Mesangial cell (primary cell): ENCODE measurements around the gene CHERP. TPM values are rescaled to one million over a fixed set of nuclear protein-coding genes. Genes with fewer than 3 reads are reported as not detected.

Experiments used
- total RNA-seq: library from RNA; depleted of rRNA; stranded (reverse); fragments of >200 nt; gene quantifications from 2 replicates; pipeline ENCODE4 v1.2.3, GENCODE V29; 2015

CHERP gene, protein sequence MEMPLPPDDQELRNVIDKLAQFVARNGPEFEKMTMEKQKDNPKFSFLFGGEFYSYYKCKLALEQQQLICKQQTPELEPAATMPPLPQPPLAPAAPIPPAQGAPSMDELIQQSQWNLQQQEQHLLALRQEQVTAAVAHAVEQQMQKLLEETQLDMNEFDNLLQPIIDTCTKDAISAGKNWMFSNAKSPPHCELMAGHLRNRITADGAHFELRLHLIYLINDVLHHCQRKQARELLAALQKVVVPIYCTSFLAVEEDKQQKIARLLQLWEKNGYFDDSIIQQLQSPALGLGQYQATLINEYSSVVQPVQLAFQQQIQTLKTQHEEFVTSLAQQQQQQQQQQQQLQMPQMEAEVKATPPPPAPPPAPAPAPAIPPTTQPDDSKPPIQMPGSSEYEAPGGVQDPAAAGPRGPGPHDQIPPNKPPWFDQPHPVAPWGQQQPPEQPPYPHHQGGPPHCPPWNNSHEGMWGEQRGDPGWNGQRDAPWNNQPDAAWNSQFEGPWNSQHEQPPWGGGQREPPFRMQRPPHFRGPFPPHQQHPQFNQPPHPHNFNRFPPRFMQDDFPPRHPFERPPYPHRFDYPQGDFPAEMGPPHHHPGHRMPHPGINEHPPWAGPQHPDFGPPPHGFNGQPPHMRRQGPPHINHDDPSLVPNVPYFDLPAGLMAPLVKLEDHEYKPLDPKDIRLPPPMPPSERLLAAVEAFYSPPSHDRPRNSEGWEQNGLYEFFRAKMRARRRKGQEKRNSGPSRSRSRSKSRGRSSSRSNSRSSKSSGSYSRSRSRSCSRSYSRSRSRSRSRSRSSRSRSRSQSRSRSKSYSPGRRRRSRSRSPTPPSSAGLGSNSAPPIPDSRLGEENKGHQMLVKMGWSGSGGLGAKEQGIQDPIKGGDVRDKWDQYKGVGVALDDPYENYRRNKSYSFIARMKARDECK
- 11.7 and 12.3 TPM in 2 replicates for total RNA-seq

DNA sequence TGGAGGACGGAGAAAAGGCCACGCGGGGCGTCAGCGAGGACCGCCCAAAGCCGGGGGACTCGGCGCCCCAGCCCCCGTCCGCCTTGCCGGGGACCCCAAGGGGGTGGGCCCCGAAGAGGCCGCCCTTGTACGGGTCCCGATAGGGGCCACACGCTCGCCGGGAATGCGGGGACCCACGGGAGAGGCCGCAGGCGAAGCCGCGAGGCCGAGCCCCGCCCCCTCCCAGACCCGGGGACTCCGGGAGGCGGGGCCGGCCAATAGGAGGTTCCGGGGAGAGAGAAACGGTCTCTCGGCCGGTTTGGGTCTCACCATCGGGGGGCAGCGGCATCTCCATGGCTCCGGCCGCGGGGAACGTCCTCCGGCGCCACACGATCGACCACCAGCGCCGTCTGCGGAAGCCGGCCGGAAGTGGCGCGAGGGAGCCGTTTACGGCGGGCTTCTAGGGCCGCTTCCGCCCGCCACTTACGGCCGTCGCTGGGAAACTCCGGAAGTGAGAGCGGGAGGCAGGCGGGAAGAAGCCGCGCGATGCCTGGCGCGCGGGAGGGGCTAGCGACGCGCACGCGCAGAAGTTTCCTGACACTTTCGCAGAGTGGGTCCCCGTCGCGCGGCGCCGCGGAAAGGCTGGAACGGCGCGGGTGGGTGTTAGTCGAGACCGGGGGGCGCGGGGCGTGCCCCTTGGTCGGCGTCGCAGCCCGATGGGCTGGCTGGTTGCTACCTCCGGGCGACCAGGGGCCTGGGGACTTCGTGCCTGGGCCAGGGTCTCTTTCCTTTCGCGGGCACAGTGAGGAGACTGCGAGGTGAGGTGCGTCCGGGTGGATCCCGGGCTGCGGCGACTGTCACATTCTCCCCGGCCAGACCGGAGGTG, at the start of gene CHERP:
Gene CHERP (minus strand): TSS at position 393 of the 865 bp plus-strand sequence. CDS start 59 bp downstream, at position 334.

DNA sequence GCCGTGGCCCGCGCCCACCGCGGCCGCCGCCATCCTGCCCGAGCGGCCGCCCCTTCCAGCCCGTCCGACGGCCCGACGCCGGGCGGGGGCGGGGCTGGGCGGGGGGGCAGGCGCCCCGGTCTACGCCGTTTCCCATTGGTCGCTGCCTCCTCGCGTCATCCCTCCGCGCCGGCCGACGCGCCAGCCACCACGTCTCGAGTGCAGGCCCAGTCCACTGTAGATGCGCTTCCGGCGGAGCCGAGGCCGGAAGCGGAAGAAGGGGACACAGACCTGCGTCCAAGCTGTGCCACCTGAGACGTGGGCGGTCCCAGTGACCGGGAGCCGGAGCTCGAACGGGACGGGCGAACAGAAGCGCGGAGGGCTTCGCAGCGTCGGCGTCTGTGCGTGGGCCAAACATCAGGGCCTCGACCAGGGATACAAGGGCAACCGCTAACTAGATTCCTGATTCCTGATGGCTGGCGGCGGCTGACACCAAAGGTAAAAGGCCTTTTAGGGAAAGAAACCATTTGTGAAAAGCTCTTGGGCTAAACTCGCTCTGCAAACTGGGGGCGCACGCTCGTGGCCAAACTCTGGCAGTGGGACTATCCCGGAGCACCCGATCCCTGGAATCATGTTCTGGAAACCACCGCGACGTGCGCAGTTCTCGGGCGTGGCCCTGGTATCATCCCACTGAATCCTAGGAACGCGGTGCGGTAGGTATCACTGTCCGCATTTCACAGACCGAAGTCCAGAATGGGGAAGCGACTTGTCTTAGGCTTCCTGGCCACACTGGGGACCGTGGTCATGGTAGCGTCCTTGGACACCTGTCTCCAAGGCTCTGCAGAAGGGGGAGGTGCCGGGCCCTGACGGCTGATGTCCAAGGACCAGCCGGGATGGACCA, 30.3 kb upstream of the CHERP start, which contains the start of gene SLC35E1:
Gene SLC35E1 (minus strand): TSS at position 84 of the 880 bp plus-strand sequence. CDS start 51 bp downstream, at position 33.

DNA sequence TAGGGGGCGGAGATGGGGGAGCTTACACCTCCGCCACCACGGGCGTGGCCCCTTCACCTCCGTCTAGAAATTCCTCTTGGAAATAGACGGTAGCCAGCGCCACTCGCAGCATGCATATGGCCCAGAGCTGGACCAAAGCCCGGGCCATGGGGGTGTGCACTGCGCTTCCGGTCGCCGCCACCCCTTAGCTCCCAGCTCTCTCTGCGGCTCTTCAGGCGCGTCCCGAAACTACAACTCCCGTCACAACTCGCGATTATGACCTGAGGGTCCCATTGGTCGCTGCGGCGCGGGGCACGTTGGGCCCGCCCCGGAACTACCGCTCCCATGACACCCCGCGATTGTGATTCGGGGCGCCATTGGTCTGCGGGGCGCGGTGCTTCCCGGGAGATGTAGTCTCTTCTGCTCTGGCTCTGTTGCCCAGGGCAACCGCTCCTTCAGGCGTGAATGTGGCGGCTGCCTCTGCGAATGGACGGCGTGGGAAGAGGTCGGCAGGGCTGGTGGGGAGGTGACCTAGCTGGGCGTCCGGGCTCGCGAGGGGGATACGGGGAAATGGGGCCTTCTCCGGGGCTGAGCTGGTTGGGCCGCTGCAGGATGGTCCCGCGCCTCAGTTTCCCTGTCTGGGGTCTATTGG, 46.1 kb downstream of the CHERP start, which contains the start of the genes C19orf44 and CALR3:
Gene C19orf44 (plus strand): TSS at position 413 of the 631 bp plus-strand sequence. CDS start 4,399 bp downstream, outside the sequence.
Gene CALR3 (minus strand): TSS at position 186 of the 631 bp plus-strand sequence. CDS start 38 bp downstream, at position 148.

Other genes starting within 250 kb of the CHERP start
- gene KLF2, start 217.6 kb downstream of the CHERP start, total RNA-seq: 1.3 and 3.4 TPM in 2 replicates
- gene EPS15L1, start 70.5 kb downstream of the CHERP start, total RNA-seq: 14.5 and 19.3 TPM in 2 replicates
- not detected in 2 replicates for gene CALR3, start 46.3 kb downstream of the CHERP start, total RNA-seq
- 3.3 and 6.3 TPM in 2 replicates for gene C19orf44, start 46.0 kb downstream of the CHERP start, total RNA-seq
- gene SLC35E1, start 30.0 kb upstream of the CHERP start, total RNA-seq: 32.4 and 53.2 TPM in 2 replicates
- 5.5 and 9.5 TPM in 2 replicates for gene MED26, start 85.8 kb upstream of the CHERP start, total RNA-seq
- 47.9 and 62.2 TPM in 2 replicates for gene SMIM7, start 117.7 kb upstream of the CHERP start, total RNA-seq
- 0.65 and 3.3 TPM in 2 replicates for gene TMEM38A, start 118.7 kb upstream of the CHERP start, total RNA-seq
- not detected in 2 replicates for gene NWD1, start 177.4 kb upstream of the CHERP start, total RNA-seq